K562 (cell line): ENCODE results near the gene SELENOM. TPM values are rescaled to one million over a fixed set of nuclear protein-coding genes. Genes with fewer than 3 reads are reported as not detected.

Source experiments
- ATF7 ChIP-seq: fragments of 450-650 bp; IDR thresholded peaks from 2 replicates; pipeline ENCODE4 v1.7.1; 2014; ENCODE audit warnings: mild to moderate bottlenecking, moderate library complexity
- BHLHE40 ChIP-seq: IDR thresholded peaks from 2 replicates; pipeline ENCODE4 v1.6.1; 2011; ENCODE audit warnings: low read length, improper control_type of control experiment
- DACH1 ChIP-seq: fragments of 450-650 bp; IDR thresholded peaks from 2 replicates; pipeline ENCODE4 v1.6.1; 2018; ENCODE audit not compliant: partially characterized antibody
- E2F8 ChIP-seq: fragments of 450-650 bp; IDR thresholded peaks from 2 replicates; pipeline ENCODE4 v1.7.1; 2018; ENCODE audit warnings: mild to moderate bottlenecking, low read depth; ENCODE audit not compliant: partially characterized antibody
- GMEB1 ChIP-seq: fragments of 250-450 bp; sonication (Bioruptor Pico); IDR thresholded peaks from 2 replicates; pipeline ENCODE4 v1.4.0; 2020; ENCODE audit warnings: mild to moderate bottlenecking
- HDAC2 ChIP-seq: fragments of 450-650 bp; IDR thresholded peaks from 2 replicates; pipeline ENCODE4 v1.6.1; 2016; ENCODE audit warnings: mild to moderate bottlenecking
- MITF ChIP-seq: IDR thresholded peaks from 2 replicates; pipeline ENCODE4 v1.6.1; 2014; ENCODE audit warnings: antibody characterized with exemption
- SFPQ ChIP-seq: fragments of 200-400 bp; formaldehyde crosslinking; IDR thresholded peaks from 2 replicates; pipeline ENCODE4 v1.6.1; 2017; ENCODE audit warnings: mild to moderate bottlenecking, low read depth, low read length, moderate library complexity
- THAP12 ChIP-seq: fragments of 250-450 bp; sonication (Bioruptor Pico); IDR thresholded peaks from 2 replicates; pipeline ENCODE4 v1.9.0; 2021; ENCODE audit warnings: mild to moderate bottlenecking, inconsistent platforms
- TSC22D4 ChIP-seq: fragments of 450-650 bp; IDR thresholded peaks from 2 replicates; pipeline ENCODE4 v1.6.1; 2016; ENCODE audit warnings: missing genetic modification characterization, missing biosample characterization, control low read depth
- XRCC4 ChIP-seq: IDR thresholded peaks from one replicate; pipeline ENCODE4 v1.6.1; 2011; ENCODE audit not compliant: insufficient read depth, insufficient read length; ENCODE audit errors: extremely low read depth
- ZNF212 ChIP-seq: fragments of 450-650 bp; formaldehyde crosslinking; IDR thresholded peaks from 2 replicates; pipeline ENCODE4 v1.4.0; 2020; ENCODE audit warnings: mild to moderate bottlenecking
- ZNF507 ChIP-seq: conservative IDR thresholded peaks from 2 replicates; pipeline ENCODE4 v1.6.1; 2017; ENCODE audit warnings: missing genetic modification characterization, missing compliant biosample characterization
- polyA plus RNA-seq, 8 experiments: library from polyadenylated mRNA; depleted of rRNA in 4 of 8; stranded (reverse) in 5 of 8; unstranded in 3 of 8; fragments of >200 nt; fragmentation: Nextera tagmentation in 2 of 8; fragmentation: Illumina TruSeq in 1 of 8; extraction: Ambion mirVana in 2 of 8; extraction: Trizol in 1 of 8; gene quantifications; 2 replicates each; pipeline versions ENCODE4 v1.2.1 to v1.2.3, GENCODE V29; 2011 to 2014; ENCODE audit warnings: inconsistent platforms in 1 of 8, missing spikeins in 1 of 8
- total RNA-seq, 7 experiments: library from RNA; depleted of rRNA in 6 of 7; stranded (reverse); fragments of >200 nt in 6 of 7; fragmentation: Illumina TruSeq in 2 of 7; extraction: Trizol in 2 of 7; gene quantifications; 2 replicates each; pipeline versions ENCODE4 v1.2.1 to v1.2.3, GENCODE V29; 2011 to 2021; ENCODE audit warnings: low replicate concordance in 1 of 7

The SELENOM gene
- total and polyA plus RNA-seq, 9 of the 15 experiments (the other 6 are each of a cell fraction or from before 2014, with no cell fraction given): 1.2 to 10.6 (median 3.7) TPM

- TF ChIP-seq E2F8: no peak
- no peak for TF ChIP-seq SFPQ
- TF ChIP-seq HDAC2: no peak
- TF ChIP-seq TSC22D4 (tag): no peak
- no peak for TF ChIP-seq ZNF212 (CRISPR knock-in tag)
- no peak for TF ChIP-seq DACH1
- no peak for TF ChIP-seq MITF
- TF ChIP-seq ZNF507 (tag): no peak
- TF ChIP-seq THAP12 (CRISPR knock-in tag): no peak
- TF ChIP-seq BHLHE40: no peak
- TF ChIP-seq ATF7: no peak
- TF ChIP-seq GMEB1 (CRISPR knock-in tag): no peak
- TF ChIP-seq XRCC4: no peak
Measured at GRCh38 chr22:31102441-31103081, 4.8 kb downstream of the SELENOM start (continued).
